Eye (tissue), 1 donor: Measurements from ENCODE around the gene SENP8.
"Not testable (repeated sequence)": the region's sequence is repeated elsewhere in the genome, so short reads cannot be mapped to it uniquely, and the experiment has no call there.

ENCODE experiments used
- DNase-seq: peaks from one replicate; pipeline ENCODE4 v3.0.0-alpha.2; 2015

SENP8 gene

DNA sequence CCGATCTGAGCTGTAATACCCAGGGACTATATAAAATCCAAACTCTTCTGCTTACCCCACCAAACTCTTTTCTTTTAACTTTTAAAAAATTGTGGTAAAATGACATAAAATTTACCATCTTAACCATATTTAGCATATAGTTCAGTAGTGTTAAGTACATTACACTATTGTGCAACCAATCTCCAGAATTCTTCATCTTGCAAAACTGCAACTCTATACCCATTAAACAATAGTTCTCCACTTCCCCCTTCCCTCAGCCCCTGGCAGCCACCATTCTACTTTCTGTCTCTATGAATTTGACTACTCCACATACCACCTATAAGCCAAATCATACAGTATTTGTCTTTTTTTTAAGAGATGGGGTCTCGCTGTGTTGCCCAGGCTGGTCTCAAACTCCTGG lies 38.7 kb downstream of the SENP8 start:
- DNase-seq, result no peak

DNA sequence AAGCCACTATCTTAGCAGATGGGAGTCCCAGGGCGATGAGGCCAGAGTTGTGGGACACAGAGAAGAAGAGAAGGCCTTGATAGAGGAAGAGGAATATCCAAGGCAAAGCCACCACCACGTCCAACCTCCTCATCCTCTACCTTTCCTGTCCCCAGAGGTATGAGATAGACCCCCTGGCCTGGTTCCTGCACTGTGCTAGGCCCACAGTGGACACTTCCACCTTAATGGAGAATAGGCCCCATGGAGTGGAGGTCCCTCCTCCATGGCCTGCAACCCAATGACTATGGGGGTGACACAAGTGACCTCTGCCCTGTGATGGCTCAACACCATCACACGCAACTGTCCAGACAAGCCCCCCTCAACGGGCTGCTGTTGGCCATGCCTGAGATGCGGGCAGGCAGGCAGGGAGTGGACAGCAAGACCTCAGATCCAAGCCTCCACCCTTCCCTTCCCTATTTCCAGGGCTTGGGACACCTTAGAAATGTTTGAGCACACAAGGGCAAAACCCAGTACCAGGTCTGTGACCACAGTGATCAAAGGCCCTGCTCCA lies 42.6 kb downstream of the SENP8 start:
- DNase-seq, result no peak

DNA sequence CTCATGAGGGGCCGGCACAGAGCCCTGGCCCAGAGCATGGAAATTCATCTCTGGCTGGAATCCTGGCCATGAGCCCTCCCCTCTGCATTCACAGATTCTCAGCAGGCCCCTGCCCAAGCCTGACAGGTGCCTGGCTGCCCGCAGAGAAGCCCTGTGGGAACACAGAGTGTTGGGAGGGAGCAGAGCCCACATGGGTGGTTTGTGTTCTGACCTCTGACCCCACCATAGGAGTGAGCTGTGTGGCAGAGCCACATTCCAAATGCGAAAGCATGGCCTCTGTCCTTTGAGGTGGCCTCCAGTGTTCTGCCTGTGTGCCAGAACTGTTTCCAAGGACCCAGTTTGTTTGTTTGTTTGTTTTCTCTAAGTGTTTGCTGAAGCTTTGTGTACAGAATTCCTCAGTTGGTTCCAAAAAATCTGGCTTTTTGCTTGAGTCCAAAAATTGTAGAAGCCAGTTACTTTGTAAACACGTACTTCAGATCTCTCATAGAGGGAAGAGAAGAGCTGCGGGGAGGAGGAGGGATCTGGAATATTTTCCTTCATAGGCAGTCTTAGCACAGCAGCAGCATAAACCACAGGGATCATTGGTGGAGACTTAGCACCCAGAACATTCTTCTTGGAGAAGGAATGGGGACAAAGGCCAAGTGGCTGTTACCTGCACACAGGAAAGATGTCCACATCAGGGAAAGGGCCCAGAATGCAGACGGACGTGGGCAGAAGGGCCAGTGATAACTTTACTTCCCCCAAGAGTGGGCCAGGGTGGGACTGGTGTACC lies 43.3 kb downstream of the SENP8 start:
- no peak for DNase-seq

DNA sequence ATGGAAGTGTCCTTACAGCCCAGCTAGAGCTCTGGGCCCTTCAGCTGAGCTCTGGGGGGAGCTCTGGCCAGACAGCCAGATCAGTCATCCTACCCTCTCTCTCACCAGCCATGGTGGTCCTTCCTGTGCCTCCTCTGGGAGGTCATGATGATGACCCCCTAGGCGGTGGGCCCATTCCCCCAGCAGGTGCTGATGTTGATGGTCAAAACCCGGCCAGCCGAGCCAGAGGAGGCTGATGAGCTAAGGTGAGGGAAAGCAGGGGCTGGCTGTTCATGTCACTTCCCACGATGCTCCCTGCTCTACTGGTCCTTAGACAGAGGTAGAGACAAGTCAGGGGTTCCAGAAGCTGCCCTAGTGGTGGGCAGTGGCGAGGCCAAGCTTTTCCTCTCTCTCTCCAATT lies 44.4 kb downstream of the SENP8 start:
- DNase-seq, result no peak

DNA sequence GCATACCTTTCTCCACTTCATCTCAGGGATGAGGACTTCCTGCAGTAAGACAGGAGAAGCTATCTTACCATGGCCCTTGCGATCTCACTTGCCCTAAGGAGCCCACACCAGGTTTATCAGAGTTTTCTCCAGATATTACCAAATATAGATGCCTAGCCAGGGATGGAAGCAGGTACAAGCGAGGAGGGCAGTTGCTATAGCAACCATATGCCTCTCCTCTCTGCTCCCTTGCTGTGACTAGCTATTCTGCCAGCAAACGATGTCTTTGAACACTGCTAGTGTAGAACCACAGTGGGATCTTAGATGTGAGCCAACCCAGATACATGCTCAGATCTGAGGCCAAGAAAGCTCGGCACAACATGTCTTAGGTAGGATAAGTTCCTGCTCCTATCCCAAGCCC lies 45.5 kb downstream of the SENP8 start:
- no peak for DNase-seq

DNA sequence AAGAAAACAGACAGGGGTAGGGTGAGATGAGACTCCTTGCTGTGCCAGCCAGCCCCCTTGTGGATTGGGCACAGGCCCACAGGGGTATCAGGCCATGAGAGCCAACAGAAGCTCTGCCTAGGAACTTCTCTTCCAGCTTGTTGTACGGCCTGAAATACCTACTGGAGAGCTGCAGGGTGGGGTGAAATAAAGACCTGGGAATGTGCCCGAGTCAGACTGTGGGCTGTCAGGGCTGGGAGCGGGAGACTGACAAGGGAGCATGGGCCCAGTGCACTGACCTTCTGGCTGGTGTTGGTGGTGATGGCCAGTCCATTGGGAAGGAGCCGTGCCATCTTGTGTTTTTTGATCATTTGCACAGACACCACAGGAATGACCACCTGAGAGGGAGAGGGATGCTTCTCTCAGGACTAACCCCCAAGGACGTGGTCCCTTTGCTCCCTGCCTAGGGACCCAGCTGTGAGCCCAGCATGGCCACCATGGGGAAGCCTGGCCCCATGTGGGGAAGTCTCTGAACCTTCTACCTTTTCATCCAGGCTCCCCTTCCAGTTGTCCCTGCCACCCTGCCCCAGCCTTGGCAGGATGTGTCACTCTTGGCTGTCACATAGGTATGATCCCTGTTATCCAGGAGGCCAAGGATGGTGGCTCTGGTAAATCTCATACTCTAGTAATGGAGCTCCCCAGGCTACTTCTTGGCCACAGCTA lies 48.7 kb downstream of the SENP8 start:
- no peak for DNase-seq

DNA sequence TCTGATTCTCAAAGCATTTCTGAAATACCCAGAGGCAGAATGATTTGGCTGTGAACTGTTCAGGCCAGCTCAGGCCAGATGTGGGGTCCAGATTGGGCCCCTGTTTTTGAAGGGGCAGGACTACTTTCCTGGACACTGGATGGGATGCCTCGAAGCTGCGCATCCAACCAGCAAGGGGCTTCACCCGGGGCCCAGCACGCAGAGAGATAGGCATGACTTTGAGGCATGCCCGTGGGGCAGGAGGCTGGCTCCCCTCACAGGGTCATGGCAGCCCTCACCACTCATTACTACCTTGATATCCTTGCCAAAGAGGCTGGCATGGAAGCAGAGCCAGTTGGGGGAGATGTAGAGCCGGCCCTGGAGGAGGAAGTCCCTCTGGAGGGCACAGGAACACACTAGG lies 49.2 kb downstream of the SENP8 start:
- no peak for DNase-seq

DNA sequence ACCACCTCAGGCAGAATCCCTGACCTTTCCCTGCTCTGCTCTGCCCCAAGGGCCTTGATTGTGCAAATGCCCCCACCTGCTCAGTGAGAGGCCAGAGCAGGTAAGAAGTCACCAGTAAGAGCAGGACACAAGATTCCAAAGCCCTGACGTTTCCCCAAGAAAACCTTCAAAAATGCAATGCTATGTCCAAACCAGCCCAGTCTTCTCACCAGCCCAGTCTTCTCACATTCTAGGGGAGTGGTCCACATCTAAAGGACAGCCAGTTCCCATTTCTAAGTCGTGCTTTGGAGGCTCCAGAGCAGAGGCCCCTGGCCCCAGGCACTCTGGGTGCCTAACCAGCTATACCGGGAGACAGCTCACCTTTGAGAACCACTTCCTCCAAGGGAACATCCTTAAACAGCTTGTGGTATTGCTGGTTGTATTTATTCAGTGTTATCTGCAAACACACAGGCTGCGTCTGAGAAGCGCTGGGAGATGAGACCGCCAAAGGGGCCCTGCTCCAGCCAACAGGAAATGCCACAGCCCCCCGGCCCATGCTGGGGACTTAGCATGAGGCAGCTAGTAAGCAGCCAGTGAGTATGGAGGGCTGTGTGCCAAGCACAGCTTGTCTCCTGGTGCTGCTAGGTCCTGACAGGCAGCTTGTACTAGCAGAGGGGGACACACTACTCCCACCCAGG lies 50.1 kb downstream of the SENP8 start:
- DNase-seq, result peak; percentile 51

GRCh38 chr15:72168808-72169190 lies 50.6 kb downstream of the SENP8 start:
- DNase-seq, result no peak

DNA sequence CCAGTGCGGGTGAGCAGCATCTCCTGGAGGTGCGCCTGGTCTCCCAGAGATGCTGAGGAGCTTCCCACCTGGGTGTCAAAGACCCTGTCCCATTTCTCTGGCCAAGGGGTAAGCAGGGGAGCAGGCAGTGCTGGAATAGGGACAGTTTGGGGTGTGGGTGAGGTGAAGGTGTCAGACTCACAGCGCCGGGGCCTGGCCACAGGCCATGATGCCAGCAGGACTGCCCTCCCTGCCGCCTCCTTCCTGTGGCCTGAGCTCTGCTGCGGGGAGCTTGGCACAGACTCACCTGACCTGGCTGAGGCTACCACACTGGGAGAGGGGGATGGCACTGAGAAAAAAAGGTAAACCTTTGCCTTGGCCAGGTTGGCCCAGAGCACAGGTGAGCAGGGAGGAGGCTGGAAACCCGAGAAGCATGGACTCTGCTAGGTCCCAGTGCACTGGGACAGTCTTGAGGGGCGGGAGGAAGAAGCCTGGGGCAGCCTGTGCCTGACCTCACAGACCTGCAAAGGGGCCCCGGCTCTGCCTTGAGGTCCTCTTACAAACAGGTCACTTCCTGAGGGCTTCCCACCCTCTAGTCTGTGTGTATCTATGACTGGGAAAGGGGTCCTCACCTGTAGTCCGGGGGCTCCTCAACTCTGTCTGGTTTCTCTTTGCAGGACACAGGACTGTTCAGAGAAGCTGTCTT lies 51.2 kb downstream of the SENP8 start:
- DNase-seq, result no peak

DNA sequence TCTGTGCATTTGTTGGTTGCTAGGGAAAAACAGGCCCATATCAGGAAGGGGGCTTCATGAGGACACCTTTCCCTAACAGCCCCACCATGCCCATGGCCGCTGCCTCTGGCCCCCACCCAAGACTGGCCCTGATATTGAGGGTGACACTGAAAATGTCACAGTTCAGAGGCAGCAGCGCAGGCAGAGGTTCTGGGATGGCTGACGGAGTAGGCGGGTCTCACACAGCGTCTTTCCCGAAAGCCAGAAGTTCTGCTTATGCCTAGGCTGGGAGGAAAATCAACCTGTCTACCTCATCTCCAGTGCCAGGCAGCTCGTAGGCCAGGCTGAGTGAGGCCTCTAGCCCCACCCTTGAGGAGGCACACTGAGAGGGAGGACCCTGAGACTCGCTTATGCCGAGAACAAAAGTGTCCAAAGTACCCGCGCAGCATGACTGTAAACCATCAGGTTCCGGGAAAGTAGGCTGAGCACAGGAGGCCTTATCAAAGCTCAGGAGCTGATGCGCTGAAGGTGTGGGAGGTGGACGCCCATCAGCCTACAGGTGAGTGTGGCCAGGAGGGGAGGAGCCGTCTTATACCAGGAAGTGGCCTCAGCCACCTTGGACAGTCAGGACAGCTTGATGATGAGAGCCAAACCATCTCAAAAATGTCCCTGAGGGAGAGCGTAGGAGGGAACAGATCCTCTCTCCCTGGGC lies 51.9 kb downstream of the SENP8 start:
- no peak for DNase-seq

DNA sequence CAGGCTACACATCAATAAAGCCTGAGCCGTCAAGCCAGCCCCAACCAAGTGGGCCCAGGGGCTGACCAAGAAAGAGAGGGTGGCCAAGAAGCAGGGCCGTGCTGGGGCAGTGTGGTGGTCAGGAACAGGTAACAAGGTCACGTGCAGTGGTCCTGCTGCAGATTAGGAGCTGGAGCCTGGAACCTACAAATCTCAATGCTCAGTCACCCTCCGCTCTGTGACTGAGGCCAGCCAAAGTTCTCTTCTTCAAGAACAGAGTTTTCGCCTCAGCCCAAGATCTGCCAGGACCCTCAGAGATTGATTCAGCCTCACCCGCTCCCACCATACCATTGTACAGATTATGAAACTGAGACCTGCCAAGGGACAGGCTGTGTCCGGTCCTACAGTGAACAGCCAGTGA lies 52.5 kb downstream of the SENP8 start:
- DNase-seq, result no peak

DNA sequence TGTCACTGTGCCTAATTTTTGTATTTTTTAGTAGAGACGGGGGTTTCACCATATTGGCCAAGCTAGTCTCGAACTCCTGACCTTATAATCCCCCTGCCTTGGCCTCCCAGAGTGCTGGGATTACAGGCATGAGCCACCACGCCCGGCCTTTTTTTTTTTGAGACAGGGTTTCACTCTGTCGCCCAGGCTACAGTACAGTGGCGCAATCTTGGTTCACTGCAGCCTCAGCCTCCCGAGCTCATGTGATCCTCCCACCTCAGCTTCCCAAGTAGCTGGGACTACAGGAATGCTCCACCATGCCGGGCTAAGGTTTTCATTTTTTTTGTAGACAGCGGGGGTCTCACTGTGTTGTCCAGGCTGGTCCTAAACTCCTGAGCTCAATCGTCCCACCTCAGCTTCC lies 53.8 kb downstream of the SENP8 start:
- not testable (repeated sequence) for DNase-seq

DNA sequence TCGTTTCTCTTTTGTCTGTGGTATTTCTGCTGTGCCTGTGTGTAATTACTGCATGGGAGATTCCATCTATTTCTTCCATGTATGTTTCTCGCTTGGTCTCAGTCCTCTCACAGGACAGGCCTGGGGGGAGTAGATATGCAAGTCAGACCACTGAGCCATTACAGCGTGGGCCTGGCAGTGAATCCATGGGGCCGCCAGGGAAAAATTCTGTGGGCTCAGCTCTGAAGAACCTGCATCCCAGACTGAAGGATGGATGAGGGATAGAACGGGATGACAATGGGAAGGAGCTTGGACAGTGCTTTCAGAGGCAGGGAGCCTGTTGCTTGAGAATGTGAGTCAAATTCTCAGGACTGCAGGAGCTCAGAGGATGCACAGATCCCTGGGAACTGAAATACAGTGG lies 54.6 kb downstream of the SENP8 start:
- no peak for DNase-seq

GRCh38 chr15:72173401-72173800 lies 55.2 kb downstream of the SENP8 start:
- DNase-seq, result no peak

DNA sequence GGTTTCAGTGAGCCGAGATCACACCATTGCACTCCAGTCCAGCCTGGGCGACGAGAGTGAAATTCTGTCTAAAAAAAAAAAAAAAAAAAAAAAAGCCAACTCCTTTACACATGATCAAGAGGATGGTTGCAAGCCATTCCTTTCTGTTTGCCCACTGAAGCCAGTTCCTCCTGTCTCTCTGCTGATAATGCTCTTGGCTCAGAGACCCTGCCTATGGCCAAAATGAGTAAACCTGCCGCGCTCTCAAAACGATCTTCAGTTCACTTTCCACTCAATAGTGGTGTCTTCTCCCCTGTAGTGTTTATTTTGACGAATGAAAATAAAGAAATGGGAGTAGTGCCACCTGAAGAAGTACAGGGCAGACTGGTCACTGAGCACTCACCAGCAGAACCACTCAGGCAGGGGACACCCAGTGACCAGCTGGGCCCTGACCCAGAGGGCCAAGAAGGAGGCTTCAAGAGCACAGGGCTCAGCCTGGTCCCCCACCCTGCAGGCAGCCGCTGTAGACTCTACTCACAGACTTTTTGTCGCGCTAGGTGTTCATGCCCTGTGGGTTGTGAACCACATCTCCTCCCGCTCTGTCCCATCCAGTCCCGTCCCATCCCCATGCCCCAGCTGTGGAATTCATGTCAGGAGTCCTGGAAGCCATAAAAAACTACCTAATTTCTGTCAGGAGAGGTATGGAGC lies 55.8 kb downstream of the SENP8 start:
- no peak for DNase-seq

DNA sequence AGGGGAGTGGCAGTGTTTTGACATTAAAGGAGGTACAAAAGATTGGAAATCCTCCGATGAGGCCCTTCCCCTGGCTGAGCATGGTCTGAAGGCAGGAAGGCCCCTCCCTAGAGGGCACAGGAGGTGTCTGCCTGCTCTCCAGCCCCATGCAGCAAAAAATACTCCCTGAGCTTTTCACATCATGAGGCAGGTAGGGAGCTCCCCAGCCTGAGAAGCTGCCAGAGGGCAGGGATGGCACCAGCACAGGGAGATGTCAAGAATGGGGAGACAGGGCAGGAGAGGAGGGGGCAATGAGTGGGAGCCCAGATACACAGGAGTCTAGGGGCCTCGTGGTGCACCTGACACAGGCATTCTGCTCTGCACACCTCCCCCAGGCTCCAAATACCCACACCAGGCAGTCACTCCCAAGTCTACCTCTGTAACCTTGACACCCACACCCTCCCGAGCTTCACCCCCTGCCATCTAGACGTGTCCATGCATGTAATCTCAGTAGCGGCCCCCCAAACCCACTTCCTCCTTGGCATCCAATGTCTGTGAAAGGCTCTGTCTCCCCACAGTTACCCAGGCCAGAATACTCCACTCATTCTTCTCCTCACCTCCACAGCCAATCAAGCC lies 56.5 kb downstream of the SENP8 start:
- DNase-seq, result no peak

- no peak for DNase-seq
These were observed 57.2 kb downstream of the SENP8 start for GRCh38 chr15:72175186-72176044.

GRCh38 chr15:72176159-72176558 lies 58.0 kb downstream of the SENP8 start:
- DNase-seq, result no peak

- DNase-seq, result no peak
These were observed 58.5 kb downstream of the SENP8 start for GRCh38 chr15:72176743-72177142.
